HG02938 (cell line): Measurements from ENCODE around the gene PRKAR1B.
A peak's percentile ranks its signal among the peaks of the same experiment; 100 is the strongest.

ENCODE experiments used
- ATAC-seq: cut with Tn5 transposase; IDR thresholded peaks from one replicate; pipeline ENCODE4 v1.9.1; 2021; ENCODE audit warnings: mild to moderate bottlenecking, moderate library complexity; ENCODE audit not compliant: unreplicated experiment

The PRKAR1B gene

DNA sequence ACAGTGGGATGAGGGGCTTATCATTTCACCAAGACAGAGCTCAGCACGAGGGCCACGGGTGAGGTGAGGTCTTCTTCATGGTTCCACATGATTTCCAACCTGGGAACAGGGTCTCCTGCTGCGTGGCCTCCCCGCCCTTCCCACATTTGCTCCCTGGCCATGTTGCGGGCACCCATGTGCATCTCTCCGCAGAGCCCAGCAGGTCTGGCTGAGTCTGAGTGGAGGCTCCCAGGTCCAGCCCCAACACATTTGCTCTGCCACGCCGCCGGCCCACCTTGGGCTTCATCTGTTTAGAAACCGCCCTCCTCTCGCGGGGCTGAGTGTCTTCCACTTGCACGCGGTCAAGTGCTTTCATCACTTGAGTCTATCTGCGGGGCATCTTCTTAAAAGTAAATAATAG lies 14.8 kb upstream of the PRKAR1B start:
- ATAC-seq: no peak

DNA sequence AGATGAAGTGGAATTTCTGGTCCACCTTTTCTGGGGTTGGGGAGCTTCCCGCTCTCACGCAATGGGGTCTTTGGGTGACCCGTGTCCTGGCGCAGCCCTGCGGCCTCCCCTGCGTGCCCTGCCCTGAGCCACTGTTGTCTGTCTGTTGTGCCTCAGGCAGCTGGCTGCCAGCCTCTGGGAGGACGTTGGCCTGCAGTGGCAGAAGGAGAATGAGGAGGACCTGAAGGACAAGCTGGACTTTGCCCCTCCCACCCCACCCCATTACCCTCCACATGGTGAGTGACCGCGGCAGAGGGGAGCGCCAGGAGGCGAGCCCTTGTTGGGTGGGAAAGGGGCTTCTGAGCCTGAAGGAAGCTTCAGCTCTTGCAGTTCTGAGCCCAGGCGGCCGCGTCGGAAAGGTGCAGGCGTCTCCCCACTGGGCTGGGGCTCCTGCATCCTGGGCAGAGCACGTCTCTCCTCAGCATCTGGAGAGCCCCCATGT lies 14.2 kb upstream of the PRKAR1B start:
- ATAC-seq: no peak

DNA sequence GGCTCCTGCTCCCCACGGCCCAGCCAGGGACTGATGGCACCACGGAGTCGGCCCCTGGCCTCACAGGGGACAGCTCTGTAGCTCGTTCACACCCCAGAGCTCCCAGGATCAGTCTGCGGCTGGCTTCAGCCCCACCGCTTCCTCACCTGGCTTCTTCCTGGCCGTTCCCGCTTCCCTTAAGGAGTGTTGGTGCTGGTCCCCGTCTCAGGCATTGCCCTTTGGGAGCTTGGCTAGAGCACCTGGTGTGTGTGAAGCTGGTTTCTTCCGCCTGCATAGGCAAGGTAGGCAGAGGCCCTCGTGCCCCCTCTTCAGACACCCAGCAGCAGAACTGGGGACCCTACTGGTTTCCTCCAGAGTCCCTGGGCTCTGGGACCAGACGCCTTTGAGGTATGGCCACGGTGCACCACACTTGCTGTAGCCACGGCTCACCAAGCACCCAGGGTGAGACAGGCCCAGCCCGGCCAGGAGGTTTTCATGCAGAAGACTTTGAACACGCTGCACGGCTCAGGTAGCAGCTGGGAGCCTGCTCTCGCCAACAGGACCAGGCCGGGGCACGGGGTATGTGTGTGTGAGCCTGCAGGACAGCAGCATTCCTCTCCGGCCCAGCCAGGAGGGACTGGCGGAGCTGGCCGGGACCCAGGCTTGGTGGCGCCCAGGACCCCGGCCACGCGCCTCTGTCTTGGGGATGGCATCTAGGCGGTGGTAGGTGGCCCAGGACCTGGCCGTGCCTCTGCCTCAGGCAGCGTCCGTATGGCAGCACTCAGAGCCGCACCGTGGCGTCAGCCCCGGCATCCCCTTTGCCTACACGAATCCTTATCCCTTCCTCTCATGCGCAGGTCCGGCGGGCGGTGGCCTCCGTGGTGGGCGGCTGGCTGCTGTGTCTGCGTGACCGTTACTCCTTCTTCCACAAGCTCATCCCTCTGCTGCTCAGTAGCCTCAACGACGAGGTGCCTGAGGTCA lies 13.2 kb upstream of the PRKAR1B start:
- ATAC-seq: no peak

DNA sequence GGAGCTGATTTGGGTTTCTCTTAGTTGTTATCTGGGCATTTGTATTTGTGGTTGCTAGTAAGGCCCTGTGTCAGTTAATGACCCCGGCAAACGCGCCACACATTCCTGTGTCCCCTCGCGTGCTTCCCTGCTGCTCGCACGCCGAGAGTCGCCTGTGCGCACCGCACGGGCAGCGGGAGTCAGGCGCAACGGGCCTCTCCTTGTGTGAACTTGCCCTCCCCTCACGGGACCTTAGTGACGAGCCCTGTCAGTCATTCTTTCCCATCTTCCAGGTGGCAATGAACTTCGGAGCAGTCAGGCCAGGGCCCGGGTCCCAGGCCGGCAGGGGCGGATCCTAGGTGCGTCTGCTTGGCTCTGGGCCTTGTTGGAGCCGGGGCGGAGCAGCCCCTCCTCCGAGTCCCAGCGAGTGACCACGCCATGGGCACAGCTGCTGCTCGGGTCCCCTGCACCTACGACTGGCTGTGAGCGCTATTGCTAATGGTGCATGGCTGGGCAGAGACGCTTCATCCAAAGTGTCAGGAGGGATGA lies 12.4 kb upstream of the PRKAR1B start:
- ATAC-seq: no peak

DNA sequence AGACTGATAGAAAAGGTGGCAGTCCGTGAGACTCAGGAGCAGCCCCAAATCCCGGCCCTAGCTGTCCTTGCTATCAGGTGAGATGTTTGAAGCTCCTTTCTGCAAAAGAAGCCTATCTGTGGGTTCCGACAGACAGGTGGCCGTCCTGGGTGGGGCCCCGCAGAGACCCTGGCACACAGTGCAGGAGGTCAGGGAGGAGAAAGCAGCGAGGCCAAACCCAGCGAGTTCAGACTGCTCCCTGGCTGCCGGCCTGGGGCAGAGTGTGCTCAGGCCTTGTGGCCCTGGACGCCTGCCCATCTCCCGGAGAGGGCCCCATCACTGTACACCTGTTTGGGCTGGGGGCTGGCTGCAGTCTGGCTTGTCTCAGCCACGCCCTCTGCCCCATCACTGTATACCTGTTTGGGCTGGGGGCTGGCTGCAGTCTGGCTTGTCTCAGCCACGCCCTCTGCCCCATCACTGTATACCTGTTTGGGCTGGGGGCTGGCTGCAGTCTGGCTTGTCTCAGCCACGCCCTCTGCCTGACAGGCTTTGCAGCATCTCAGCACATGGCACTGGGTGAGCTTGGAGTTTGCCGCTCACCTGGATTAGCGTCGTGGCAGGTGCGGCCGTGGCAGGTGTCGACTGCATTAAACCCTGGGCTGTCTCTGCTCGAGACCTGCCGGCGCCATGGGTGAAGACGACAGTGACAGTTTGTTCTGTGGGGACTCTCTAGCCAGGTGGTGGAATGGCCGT lies 11.8 kb upstream of the PRKAR1B start:
- ATAC-seq: no peak

DNA sequence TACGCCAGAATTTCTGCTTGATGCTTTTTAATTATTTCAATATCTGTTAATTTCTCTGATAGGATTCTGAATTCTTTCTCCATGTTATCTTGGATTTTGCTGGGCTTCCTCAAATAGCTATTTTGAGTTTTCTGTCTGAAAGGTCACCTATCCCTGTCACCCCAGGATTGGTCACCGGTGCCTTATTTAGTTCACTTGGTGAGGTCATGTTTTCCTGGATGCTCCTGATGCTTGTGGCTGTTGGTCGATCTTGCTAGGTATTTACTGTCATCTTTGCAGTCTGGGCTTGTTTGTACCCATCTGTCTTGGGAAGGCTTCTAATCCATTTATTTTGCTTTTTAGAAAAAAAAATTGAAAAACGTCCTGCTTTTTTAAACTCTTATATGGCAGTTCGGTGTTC lies 11.2 kb upstream of the PRKAR1B start:
- no peak for ATAC-seq

DNA sequence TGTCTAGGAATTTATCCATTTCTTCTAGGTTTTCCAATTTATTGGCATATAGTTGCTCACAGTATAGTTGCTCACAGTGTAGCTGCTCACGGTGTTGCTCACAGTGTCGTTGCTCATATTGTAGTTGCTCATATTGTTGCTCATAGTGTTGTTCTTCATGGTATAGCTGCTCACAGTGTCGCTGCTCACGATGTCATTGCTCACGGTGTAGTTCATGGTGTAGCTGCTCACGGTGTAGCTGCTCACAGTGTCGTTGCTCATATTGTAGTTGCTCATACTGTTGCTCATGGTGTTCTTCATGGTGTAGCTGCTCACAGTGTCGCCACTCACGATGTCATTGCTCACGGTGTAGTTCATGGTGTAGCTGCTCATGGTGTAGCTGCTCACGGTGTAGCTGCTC lies 7.7 kb upstream of the PRKAR1B start:
- ATAC-seq: no peak

DNA sequence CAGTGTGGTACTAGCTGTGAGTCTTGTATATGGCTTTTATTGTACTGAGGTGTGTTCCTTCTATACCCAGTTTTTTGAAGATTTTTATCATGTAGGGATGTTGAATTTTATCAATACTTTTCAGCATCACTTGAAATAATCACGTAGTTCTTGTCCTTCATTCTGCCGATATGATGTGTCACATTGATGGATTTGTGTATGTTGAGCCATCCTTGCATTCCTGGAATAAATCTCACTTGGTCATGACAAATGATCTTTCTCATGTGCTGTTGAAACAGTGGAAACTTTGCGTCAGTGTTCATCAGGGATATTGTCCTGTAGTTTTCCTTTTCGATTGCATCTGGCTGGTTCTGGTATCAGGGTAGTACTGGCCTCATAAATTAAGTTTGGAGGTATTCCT lies 7.1 kb upstream of the PRKAR1B start:
- ATAC-seq: no peak

DNA sequence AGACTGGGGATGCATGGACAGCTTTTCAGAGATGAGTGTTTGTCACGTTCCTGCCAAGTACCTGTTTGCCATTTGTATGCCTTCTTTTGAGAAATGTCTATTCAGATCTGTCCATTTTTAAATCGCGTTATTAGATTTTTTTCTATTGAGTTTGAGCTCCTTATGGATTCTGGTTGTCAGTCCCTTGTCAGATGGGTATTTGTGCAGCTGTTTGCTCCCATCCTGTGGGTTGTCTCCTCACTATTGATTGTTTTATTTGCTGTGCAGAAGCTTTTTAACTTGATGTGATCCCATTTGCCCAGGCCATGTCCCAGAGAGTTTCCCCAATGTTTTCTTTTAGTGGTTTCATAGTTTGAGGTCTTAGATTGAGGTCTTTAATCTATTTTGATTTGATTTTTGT lies 5.5 kb upstream of the PRKAR1B start:
- no peak for ATAC-seq

DNA sequence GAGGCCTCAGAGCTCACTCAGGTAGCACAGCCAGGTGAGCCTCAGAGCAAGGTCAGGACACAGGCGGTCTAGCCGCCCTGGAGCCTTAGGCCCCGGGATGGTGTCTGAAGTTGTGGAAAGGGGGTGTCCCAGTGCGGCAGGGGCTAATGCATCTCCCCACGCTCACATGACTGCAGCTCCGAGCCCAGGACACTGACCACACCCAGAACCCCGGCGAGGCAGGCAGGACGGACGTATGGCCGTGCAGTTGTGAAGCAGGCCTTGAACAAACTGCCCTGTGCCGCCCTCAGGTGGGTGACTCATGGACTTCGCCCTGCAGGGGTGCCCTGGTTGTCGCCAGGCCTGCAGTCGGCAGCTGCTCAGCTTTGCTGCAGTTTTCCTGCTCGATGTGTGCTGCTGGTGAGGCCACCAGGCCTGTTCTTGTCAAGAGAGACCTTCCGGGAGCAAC lies 5.0 kb upstream of the PRKAR1B start:
- no peak for ATAC-seq

DNA sequence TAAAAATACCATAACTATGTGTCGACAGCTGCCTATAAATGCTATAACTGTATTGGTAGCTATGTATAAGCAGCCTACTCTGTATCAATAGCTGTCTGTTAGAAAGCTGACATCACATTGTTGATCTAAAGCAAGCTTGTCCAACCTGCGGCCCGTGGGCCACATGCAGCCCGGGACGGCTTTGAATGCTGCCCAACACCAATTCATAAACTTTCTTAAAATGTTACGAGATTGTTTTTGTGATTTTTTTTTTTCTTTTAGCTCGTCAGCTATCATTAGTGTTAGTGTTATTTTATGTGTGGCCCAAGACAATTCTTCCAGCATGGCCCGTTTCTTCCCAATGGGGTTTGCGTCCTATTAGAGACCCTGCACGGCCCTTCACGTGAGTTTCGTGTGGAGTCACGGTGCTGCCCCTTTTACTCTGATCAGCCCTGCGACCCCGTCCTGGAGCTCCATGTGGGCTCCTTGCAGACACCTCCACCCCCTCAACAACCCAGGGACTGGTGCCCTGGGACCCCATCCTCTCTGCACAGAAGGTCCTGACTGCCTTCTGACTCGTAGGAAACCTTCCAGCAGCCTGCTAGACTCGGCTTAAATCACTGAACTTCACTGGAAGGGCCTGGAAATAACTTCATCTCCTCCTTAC lies 4.5 kb upstream of the PRKAR1B start:
- no peak for ATAC-seq

DNA sequence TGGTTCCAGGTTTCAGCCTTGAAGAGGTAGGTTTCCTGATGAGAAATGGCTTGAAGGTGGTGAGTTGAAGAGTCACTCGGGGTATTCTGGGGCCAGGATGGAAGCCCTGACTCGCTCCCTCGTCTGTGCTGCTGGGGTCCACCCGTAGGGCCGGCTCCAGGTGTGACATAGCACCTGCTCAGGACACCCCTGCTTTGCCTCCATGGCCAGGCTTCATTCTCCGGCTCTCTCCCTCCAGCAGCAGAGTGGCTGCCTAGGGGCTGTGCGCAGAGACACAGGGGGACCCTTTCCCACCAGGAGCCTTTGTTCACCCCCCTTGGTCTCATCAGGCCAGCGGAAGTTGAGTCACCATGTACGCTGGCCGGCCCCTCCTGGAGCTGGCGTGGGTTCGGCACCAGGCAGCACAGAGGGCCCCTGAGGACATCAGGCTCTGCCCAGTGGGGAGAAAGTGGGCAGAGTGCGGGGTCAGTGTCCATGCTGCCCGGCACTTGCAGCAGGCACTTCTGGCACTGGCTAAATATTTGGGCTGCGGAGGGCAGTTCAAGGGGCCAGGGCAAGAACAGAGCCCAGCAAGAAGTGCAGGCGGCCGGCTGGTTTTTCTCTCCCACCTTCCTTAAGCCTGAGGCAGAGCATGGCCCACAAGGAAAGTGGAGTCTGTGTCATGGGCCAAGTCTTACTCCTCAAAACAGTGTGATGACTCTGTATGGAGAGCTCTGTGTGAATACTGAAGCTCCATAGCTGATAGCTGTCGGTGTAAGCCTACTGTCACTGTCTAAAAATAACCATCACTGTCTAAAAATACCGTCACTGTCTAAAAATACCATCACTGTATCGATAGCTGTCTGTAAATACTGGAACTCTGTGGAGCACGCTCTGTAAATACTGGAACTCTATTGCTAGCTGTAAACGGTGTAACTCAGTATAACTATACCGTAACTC lies 3.7 kb upstream of the PRKAR1B start:
- no peak for ATAC-seq

DNA sequence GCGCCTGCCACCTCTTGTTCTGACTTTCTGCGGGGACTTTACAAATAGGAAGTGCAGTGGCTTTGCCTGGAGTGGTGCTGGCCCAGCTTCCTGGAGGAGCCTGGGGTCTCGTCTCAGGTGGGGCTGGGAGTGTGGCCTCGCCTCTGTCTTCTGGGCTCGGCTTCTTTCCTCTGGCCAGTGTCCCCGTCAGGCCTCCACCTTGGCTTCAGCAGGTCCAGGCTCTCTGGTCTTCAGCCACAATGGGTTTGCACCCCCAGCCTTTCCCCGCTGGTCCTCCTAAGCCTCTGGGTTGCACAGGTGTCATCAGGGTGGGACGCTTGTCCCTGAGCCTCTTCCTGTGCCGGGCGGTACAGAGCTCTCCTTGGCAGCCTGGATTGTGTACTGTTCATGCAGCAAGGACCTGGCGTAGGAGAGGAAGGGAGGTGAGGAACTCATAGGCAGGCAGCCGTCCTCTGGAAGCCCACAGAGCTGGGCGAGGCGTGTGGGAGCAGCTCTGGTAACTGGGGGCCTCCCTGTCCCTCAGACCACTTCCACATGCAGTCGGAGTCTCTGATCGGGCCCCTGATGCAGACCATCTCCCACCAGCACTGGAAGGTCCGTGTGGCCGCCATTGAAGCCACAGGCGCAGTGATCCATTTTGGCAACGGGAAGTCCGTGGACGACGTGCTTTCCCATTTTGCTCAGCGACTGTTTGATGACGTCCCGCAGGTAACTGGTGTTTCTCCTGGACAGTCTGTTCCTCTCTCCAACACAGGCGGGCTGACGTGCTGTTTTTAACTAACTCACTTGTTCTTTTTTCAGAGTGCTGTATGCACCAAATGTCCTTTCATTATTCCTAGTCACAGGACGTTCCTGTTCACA lies 2.3 kb upstream of the PRKAR1B start:
- no peak for ATAC-seq

DNA sequence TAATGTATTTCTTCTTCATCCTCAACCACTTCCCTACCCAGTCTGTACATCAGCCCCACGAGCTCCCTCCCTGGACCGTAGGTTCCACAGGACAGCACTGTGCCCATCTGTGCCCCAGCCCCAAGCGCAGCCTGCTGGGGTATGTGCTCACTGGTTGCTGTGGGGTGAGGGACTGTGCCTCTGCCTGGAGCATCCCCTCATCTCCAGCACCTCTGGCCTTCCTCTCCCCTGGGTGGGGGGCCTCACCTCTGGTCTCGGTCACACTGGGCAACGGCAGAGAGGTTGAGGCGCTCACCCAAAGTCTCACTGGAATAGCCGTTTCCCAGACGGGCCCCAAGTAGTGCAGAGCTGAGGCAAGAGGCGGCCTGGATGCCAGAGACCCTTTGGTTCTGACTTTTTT lies 1.5 kb upstream of the PRKAR1B start:
- ATAC-seq: no peak

DNA sequence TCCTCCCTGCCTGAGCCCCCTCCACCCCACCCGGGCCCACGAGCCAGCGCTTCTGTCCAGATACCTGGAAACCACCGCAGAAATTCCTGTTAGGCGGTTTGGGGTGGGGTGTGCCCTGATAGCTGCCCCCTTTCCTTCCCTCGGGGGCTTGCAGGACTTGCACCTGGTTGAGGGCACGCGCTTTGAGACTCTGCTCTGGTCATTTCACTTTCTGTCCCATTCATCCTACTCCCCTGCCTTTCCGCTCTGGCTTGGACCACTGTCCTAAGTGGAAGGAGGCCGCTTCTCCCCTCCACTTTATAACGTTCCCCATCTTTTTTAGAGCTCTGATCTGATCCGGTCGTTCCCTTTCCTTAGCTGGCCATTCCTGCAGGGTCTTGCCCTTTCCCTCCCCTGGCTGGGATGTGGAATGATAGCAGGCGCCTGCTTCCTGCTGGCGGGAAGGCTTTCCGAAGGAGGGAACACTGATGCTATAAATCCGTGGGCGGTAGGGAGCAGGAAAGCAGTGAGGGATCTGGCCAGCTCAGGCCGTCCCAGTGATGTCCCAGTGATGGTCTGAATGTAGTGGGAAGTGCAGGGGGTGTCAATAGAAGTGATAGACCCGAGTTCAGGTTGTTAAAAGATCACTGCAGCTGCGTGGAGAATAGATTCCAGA lies 852 bp upstream of the PRKAR1B start:
- no peak for ATAC-seq

DNA sequence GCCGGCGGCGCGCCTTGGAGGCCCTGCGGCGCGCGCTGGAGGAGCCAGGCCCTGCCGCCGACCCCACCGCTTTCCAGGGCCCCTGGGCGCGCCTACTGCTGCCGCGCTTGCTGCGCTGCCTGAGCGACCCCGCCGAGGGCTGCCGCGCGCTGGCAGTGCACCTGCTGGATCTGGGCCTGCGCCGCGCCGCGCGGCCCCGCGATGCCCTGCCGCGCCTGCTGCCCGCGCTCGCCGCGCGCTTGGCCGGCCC lies 302 bp downstream of the PRKAR1B start:
- ATAC-seq: no peak

DNA sequence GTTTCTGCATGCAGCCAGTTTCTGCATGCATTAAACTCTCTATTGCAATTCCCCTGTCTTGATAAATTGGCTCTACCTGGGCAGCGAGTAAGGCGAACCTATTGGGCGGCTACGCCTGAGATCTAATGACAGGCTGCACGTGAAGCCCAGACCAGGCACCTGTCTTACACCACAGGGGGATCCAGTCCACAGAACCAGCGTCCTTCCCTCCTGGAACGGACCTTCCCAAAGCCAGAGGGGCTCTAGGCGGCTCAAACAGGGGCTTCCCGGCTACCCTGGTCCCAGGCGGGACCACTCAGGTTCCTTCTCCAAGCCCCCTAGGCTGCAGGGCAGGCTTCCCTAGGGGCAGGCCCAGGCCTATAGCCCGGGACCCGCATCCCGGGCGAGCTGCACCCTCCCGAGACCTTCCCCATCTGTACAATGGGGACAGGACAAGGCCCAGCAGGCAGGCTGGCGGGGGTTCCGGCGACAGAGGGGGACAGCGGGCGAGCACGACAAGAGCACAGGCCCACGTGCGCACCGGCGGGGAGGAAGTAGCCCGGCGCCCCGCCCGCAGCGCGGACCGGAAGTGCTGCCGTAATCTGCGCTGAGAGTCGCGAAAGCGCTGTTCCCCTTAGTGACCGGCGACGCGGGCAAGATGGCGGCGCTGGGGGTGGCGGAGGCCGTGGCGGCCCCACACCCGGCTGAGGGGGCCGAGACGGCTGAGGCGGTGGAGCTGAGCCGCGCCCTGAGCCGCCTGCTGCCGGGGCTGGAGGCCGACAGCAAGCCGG lies 812 bp downstream of the PRKAR1B start, which contains the start of gene DNAAF5:
Gene DNAAF5 (plus strand): TSS at position 616 of the 770 bp plus-strand sequence. CDS start 22 bp downstream, at position 638.
- ATAC-seq: peak; percentile 84
